ENCODE data around the gene TNFRSF13B. TPM values are rescaled to one million over a fixed set of nuclear protein-coding genes. Genes with fewer than 3 reads are reported as not detected.

Gene TNFRSF13B
- total RNA-seq, 4 donors from 2014 or later: 9.2 TPM; not detected in 3

GRCh38 chr17:16948587-16949376 lies 23.1 kb downstream of the TNFRSF13B start:
- no peak overlapping the region for H3K27ac ChIP-seq

GRCh38 chr17:16947470-16947869 lies 24.4 kb downstream of the TNFRSF13B start:
- no peak overlapping the region for H3K27ac ChIP-seq
- no peak for TF ChIP-seq POLR2A (IDR thresholded peaks at IDR 0.05)
- no peak for TF ChIP-seq EP300 (IDR thresholded peaks at IDR 0.05; ENCODE audit: low read depth)
- no peak for TF ChIP-seq CTCF (IDR thresholded peaks at IDR 0.05)
- TF ChIP-seq POLR2AphosphoS5 (IDR thresholded peaks at IDR 0.05): no peak
- no peaks in the 10 kb centered on the region for H3K4me1 ChIP-seq
- intact Hi-C loops (cut with DNase I; ENCODE audit: low total_unique reads) (no loop called here), in situ Hi-C loops (cut with MboI; ENCODE audit: low pct_ligation_motif_present in 1 of 4, low pct_unique_long_range_greater_than_20kb in 1 of 4, low sequenced_read_pairs in 3 of 4) (no loop called here)
- peaks cover 9 to 11% of the 10 kb centered on the region in 2 donors for H3K9me3 ChIP-seq
- 41 to 92% methylated on average over 3 of the region's 3 CpGs for WGBS, 2 donors (ENCODE audit: low coverage in 1 of 2)
- no peak for DNase-seq
- H3K36me3 ChIP-seq: no peaks in the 10 kb centered on the region
- no peaks in the 10 kb centered on the region for H3K27me3 ChIP-seq
- H3K4me3 ChIP-seq: no peak overlapping the region

More at GRCh38 chr17:16948587-16949376, 23.1 kb downstream of the TNFRSF13B start:
- no peaks in the 10 kb centered on the region for H3K4me1 ChIP-seq
- H3K27me3 ChIP-seq: no peaks in the 10 kb centered on the region
- intact Hi-C loops (cut with DNase I; ENCODE audit: low total_unique reads) (no loop called here), in situ Hi-C loops (cut with MboI; ENCODE audit: low pct_ligation_motif_present in 1 of 4, low pct_unique_long_range_greater_than_20kb in 1 of 4, low sequenced_read_pairs in 3 of 4) (no loop called here)
- TF ChIP-seq EP300 (IDR thresholded peaks at IDR 0.05; ENCODE audit: low read depth) (no peak), CTCF (IDR thresholded peaks at IDR 0.05) (no peak), POLR2A (IDR thresholded peaks at IDR 0.05) (no peak), POLR2AphosphoS5 (IDR thresholded peaks at IDR 0.05) (no peak)
- H3K9me3 ChIP-seq: peaks cover 9 to 11% of the 10 kb centered on the region in 2 donors
- 94 to 100% methylated on average over 2 to 6 of the region's 6 CpGs for WGBS, 2 donors (ENCODE audit: low coverage in 1 of 2)
- no peak for DNase-seq
- H3K36me3 ChIP-seq: no peaks in the 10 kb centered on the region
- H3K4me3 ChIP-seq: no peak overlapping the region

- Histone ChIP-seq H3K4me1 (no peaks in the 10 kb centered on the region), H3K27me3 (no peaks in the 10 kb centered on the region), H3K4me3 (no peak overlapping the region), H3K36me3 (no peaks in the 10 kb centered on the region), H3K27ac (no peak overlapping the region), H3K9me3 (peaks cover 9 to 11% of the 10 kb centered on the region in 2 donors)
- 55% methylated on average over 10 of the region's 10 CpGs; no CpG with 5 or more reads in 1 of the 2 donors for WGBS, 2 donors (ENCODE audit: low coverage in 1 of 2)
- DNase-seq: no peak
- intact Hi-C loops (cut with DNase I; ENCODE audit: low total_unique reads): no loop called here
- TF ChIP-seq POLR2AphosphoS5 (IDR thresholded peaks at IDR 0.05) (no peak), EP300 (IDR thresholded peaks at IDR 0.05; ENCODE audit: low read depth) (no peak), POLR2A (IDR thresholded peaks at IDR 0.05) (no peak), CTCF (IDR thresholded peaks at IDR 0.05) (no peak)
- in situ Hi-C loops (cut with MboI; ENCODE audit: low pct_ligation_motif_present in 1 of 4, low pct_unique_long_range_greater_than_20kb in 1 of 4, low sequenced_read_pairs in 3 of 4): no loop called here
Observed at GRCh38 chr17:16945663-16946218, 26.2 kb downstream of the TNFRSF13B start.

GRCh38 chr17:16945136-16945482 lies 26.8 kb downstream of the TNFRSF13B start:
- intact Hi-C loops (cut with DNase I; ENCODE audit: low total_unique reads): no loop called here
- no peak overlapping the region for H3K4me3 ChIP-seq
- no peak for DNase-seq

More at GRCh38 chr17:16945136-16945482, 26.8 kb downstream of the TNFRSF13B start:
- Histone ChIP-seq H3K9me3 (peaks cover 9 to 11% of the 10 kb centered on the region in 2 donors), H3K27me3 (no peaks in the 10 kb centered on the region), H3K4me1 (no peaks in the 10 kb centered on the region), H3K27ac (no peak overlapping the region), H3K36me3 (no peaks in the 10 kb centered on the region)
- TF ChIP-seq POLR2A (IDR thresholded peaks at IDR 0.05): no peak
- in situ Hi-C loops (cut with MboI; ENCODE audit: low pct_ligation_motif_present in 1 of 4, low pct_unique_long_range_greater_than_20kb in 1 of 4, low sequenced_read_pairs in 3 of 4): no loop called here
- WGBS, 2 donors (ENCODE audit: low coverage in 1 of 2): 90% methylated on average over 6 of the region's 6 CpGs; no CpG with 5 or more reads in 1 of the 2 donors
